Thoracic aorta (tissue), 2 donors: Measurements from ENCODE around the gene SAMD3. TPM values are rescaled to one million over a fixed set of nuclear protein-coding genes. Genes with fewer than 3 reads are reported as not detected.
"Not testable (repeated sequence)": the region's sequence is repeated elsewhere in the genome, so short reads cannot be mapped to it uniquely, and the experiment has no call there.

Source experiments
- ATAC-seq: fragments of 150-250 bp; one replicate; pipeline ENCODE4 v1.8.0; 2017; ENCODE audit warnings: low read depth; ENCODE audit not compliant: insufficient number of reproducible peaks, low FRiP score
- DNase-seq: peaks from one replicate; pipeline ENCODE4 v3.0.0-alpha.2; 2020; ENCODE audit warnings: low spot score
- H3K27ac ChIP-seq, 2 donors: fragments of 200-600 bp; sonication (generic); 1 replicate in 1 of 2; 2 replicates in 1 of 2; pipeline ENCODE4 v1.5.1; 2016; ENCODE audit warnings: mild to moderate bottlenecking in 2 of 2, moderate library complexity in 2 of 2
- H3K27me3 ChIP-seq: fragments of 200-600 bp; sonication (generic); replicated peaks from 2 replicates; pipeline ENCODE4 v1.6.0; 2016; ENCODE audit warnings: mild to moderate bottlenecking; ENCODE audit not compliant: insufficient read depth
- H3K36me3 ChIP-seq: fragments of 200-600 bp; sonication (generic); one replicate; pipeline ENCODE4 v1.5.1; 2016
- H3K4me1 ChIP-seq, 2 donors: fragments of 200-600 bp; sonication (generic); 1 replicate in 1 of 2; 2 replicates in 1 of 2; pipeline versions ENCODE4 v1.5.1 to v1.6.0; 2016; ENCODE audit warnings: low read depth in 2 of 2, mild to moderate bottlenecking in 1 of 2; ENCODE audit not compliant: control insufficient read depth in 1 of 2
- H3K4me3 ChIP-seq: fragments of 200-600 bp; sonication (generic); 2 replicates; pipeline ENCODE4 v1.5.1; 2016; ENCODE audit warnings: mild to moderate bottlenecking
- H3K9me3 ChIP-seq: fragments of 200-600 bp; sonication (generic); 2 replicates; pipeline ENCODE4 v1.5.1; 2016
- total RNA-seq, 2 donors: library from RNA; depleted of rRNA; stranded (reverse); fragments of >200 nt; gene quantifications; one replicate each; pipeline versions ENCODE4 v1.1.0 to v1.2.3, GENCODE V29; 2016
- TF ChIP-seq, protein P1 (sequence below): fragments of 200-600 bp; sonication (generic); IDR thresholded peaks from one replicate; pipeline ENCODE4 v1.5.1; 2019; ENCODE audit warnings: antibody characterized with exemption

The SAMD3 gene
- total RNA-seq, 2 donors from 2014 or later = 1.2 to 1.8 TPM

DNA sequence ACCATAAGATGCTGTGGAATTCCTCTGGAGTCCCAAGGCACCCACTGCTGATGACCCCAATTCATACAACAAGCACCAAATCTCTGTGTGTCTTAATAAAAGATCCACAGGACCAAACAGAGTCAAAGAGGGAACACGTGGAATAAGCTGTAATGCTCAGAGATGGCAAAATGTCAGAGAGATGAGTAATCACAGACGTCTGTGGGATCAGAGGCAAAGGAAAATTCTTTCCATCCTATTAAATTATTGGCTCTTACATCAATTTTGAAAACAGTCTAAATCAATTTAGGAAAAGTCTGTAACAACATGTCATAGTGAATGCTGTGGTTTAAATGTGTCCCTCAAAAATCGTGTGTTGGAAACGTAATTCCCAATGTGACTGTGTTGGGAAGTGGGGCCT lies 17.5 kb upstream of the SAMD3 start:
- Histone ChIP-seq H3K9me3 (no peaks in the 10 kb centered on the region), H3K27me3 (no peaks in the 10 kb centered on the region), H3K4me1 (no peaks in the 10 kb centered on the region), H3K36me3 (no peaks in the 10 kb centered on the region), H3K27ac (no peak overlapping the region), H3K4me3 (no peak overlapping the region)
- ATAC-seq (no peak), DNase-seq (no peak)
- TF ChIP-seq, protein P1, sequence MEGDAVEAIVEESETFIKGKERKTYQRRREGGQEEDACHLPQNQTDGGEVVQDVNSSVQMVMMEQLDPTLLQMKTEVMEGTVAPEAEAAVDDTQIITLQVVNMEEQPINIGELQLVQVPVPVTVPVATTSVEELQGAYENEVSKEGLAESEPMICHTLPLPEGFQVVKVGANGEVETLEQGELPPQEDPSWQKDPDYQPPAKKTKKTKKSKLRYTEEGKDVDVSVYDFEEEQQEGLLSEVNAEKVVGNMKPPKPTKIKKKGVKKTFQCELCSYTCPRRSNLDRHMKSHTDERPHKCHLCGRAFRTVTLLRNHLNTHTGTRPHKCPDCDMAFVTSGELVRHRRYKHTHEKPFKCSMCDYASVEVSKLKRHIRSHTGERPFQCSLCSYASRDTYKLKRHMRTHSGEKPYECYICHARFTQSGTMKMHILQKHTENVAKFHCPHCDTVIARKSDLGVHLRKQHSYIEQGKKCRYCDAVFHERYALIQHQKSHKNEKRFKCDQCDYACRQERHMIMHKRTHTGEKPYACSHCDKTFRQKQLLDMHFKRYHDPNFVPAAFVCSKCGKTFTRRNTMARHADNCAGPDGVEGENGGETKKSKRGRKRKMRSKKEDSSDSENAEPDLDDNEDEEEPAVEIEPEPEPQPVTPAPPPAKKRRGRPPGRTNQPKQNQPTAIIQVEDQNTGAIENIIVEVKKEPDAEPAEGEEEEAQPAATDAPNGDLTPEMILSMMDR = no peak

DNA sequence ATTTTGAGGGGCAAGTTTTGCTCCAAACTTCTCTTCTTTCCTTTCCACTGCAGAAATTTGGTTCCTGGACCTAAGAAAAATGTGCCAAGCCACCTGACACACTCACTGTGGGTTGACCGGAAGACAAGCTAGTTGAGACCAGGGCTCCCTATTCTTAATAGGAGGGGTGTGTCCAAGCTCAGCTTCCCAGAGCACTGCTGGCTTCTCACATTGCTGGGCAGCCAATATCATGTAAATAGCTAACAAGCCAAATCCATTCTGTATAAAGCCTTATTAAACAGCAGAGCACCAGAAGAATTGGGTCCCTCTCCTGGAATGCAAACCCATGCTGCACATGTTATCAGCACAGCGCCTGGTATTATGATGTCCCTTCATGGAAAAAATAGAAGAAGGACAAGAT lies 17.0 kb upstream of the SAMD3 start:
- no peaks in the 10 kb centered on the region for H3K27me3 ChIP-seq
- DNase-seq (no peak), ATAC-seq (no peak)
- H3K36me3 ChIP-seq = no peaks in the 10 kb centered on the region
- TF ChIP-seq, protein P1 = no peak
- no peaks in the 10 kb centered on the region for H3K4me1 ChIP-seq
- no peak overlapping the region for H3K27ac ChIP-seq
- H3K9me3 ChIP-seq = no peaks in the 10 kb centered on the region
- no peak overlapping the region for H3K4me3 ChIP-seq

DNA sequence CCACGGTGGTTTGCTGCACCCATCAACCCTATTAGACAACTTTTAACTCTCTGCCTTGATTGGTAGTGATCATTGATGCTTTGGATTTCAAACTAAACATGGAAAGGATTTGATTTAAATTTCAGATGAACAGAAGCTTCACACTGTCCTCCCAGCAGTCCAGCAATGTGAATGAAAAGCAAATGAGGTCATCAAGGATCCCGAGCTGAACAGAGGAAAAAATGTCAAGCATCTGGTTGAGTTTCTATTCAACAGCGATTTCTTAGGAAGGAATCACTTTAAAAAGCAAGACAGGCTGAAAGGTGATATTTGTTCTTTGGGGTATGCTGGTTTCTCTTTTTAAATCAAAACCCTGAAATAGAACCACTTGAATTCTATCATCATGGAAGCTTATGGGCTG lies 10.6 kb upstream of the SAMD3 start:
- no peak for ATAC-seq
- H3K9me3 ChIP-seq = no peaks in the 10 kb centered on the region
- no peak overlapping the region for H3K27ac ChIP-seq
- TF ChIP-seq, protein P1 = no peak
- DNase-seq = no peak
- H3K4me1 ChIP-seq = no peaks in the 10 kb centered on the region
- H3K36me3 ChIP-seq = no peaks in the 10 kb centered on the region
- no peaks in the 10 kb centered on the region for H3K27me3 ChIP-seq
- H3K4me3 ChIP-seq = no peak overlapping the region

DNA sequence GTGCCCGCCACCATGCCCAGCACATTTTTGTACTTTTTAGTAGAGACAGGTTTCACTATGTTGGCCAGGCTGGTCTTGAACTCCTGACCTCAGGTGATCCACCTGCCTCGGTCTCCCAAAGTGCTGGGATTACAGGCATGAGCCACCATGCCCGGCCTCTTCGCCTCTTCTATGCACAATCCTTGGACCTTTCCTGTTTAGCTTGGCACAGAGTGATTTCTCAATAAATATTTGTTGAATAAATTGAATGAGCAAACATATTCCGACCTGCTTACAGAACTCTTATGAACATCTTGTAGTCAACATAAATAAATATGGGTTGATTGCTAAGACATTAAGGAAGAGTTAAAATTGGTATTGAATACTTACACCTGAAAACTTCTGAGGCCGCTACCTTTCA lies 7.8 kb upstream of the SAMD3 start:
- not testable (repeated sequence) for H3K27me3 ChIP-seq, H3K4me1 ChIP-seq, H3K9me3 ChIP-seq, DNase-seq, H3K27ac ChIP-seq, H3K4me3 ChIP-seq, H3K36me3 ChIP-seq, ATAC-seq

DNA sequence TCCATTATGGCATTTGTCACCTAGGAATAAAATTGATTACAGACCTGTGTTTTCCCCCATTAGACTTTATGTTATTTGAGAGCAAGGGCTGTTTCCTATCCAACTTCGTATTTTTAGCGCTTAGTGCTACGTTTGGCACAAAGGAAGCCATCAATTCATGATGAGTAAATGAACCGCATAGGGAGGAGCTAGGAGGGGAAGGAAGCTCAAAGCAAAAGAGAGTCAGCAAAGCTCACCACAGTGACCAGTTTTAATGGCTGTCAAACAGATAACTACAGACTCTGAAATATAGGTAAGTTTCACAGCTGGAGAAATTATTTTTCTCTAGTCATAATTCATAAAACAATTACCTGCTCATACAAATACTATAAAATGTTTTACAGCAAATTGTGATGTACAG lies 6.9 kb upstream of the SAMD3 start:
- no peak overlapping the region for H3K4me3 ChIP-seq
- H3K27ac ChIP-seq = no peak overlapping the region
- H3K9me3 ChIP-seq = no peaks in the 10 kb centered on the region
- H3K36me3 ChIP-seq = no peaks in the 10 kb centered on the region
- no peaks in the 10 kb centered on the region for H3K27me3 ChIP-seq
- DNase-seq (no peak), ATAC-seq (no peak)
- no peaks in the 10 kb centered on the region for H3K4me1 ChIP-seq
- TF ChIP-seq, protein P1 = no peak

DNA sequence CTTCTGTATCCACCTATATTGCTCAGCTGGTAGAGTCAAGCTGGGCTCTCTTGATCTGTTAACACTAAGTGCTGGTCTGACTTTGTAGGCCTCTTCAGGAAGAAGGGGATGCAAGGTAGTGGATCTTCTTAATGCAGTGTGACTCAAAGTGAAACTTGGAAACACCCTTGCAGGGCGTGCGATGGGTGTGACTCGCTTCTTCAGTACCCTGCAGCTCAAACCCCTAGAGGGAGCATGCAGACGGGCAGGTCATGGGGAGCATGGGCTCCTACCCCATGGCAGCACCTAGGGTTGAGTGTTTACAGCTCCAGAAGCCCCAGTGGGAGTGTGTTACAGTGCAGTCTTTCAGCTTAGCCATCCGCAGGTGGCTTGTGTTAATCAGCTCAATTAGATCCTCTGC lies 757 bp upstream of the SAMD3 start:
- H3K4me3 ChIP-seq = no peak overlapping the region
- DNase-seq (no peak), ATAC-seq (no peak)
- no peaks in the 10 kb centered on the region for H3K27me3 ChIP-seq
- H3K36me3 ChIP-seq = no peaks in the 10 kb centered on the region
- no peaks in the 10 kb centered on the region for H3K9me3 ChIP-seq
- no peaks in the 10 kb centered on the region for H3K4me1 ChIP-seq
- H3K27ac ChIP-seq = no peak overlapping the region
- TF ChIP-seq, protein P1 = no peak
